ENCODE data around the gene GSN. TPM values are rescaled to one million over a fixed set of nuclear protein-coding genes. Genes with fewer than 3 reads are reported as not detected.
A peak's percentile ranks its signal among the peaks of the same experiment; 100 is the strongest.

Gene GSN
- total RNA-seq, 2 donors from 2014 or later = 3.5 to 5.8 TPM

- no peak for DNase-seq (ENCODE audit: low spot score in 2 of 2)
- Mint-ChIP-seq H3K27ac (no peak overlapping the region), H3K36me3 (no peaks in the 10 kb centered on the region), H3K9me3 (no peaks in the 10 kb centered on the region)
- no peak for ATAC-seq
Observed at GRCh38 chr9:121279776-121280388, 11.9 kb downstream of the GSN start.

GRCh38 chr9:121280715-121281613 is 13.0 kb downstream of the GSN start:
- ATAC-seq = no peak
- H3K36me3 Mint-ChIP-seq = no peaks in the 10 kb centered on the region
- no peak overlapping the region for H3K27ac Mint-ChIP-seq
- no peaks in the 10 kb centered on the region for H3K9me3 Mint-ChIP-seq
- DNase-seq (ENCODE audit: low spot score in 2 of 2) = no peak

GRCh38 chr9:121281614-121282276 is 13.8 kb downstream of the GSN start:
- peak in 1 of 2 donors; percentile 36 for ATAC-seq
- no peak for DNase-seq (ENCODE audit: low spot score in 2 of 2)
- Mint-ChIP-seq H3K27ac (no peak overlapping the region), H3K9me3 (no peaks in the 10 kb centered on the region), H3K36me3 (no peaks in the 10 kb centered on the region)

GRCh38 chr9:121282277-121283079 is 14.5 kb downstream of the GSN start:
- Mint-ChIP-seq H3K36me3 (no peaks in the 10 kb centered on the region), H3K27ac (peak overlapping the region in 1 of 2 donors; percentile 30), H3K9me3 (no peaks in the 10 kb centered on the region)
- ATAC-seq (no peak), DNase-seq (ENCODE audit: low spot score in 2 of 2) (no peak)

- DNase-seq (ENCODE audit: low spot score in 2 of 2) = no peak
- Mint-ChIP-seq H3K27ac (peak overlapping the region in 1 of 2 donors; percentile 30), H3K9me3 (no peaks in the 10 kb centered on the region), H3K36me3 (no peaks in the 10 kb centered on the region)
- no peak for ATAC-seq
Observed at GRCh38 chr9:121283080-121283398, 15.1 kb downstream of the GSN start.

GRCh38 chr9:121283856-121284732 is 16.1 kb downstream of the GSN start:
- no peak for DNase-seq (ENCODE audit: low spot score in 2 of 2)
- H3K9me3 Mint-ChIP-seq = no peaks in the 10 kb centered on the region
- no peaks in the 10 kb centered on the region for H3K36me3 Mint-ChIP-seq
- peak overlapping the region in 1 of 2 donors; percentile 47 for H3K27ac Mint-ChIP-seq
- ATAC-seq = no peak

- Mint-ChIP-seq H3K27ac (peak overlapping the region; percentile 18 to 47), H3K36me3 (no peaks in the 10 kb centered on the region), H3K9me3 (no peaks in the 10 kb centered on the region)
- no peak for DNase-seq (ENCODE audit: low spot score in 2 of 2)
- no peak for ATAC-seq
Observed at GRCh38 chr9:121284733-121285451, 16.9 kb downstream of the GSN start.

GRCh38 chr9:121285835-121286687 is 18.1 kb downstream of the GSN start:
- DNase-seq (ENCODE audit: low spot score in 2 of 2) (no peak), ATAC-seq (no peak)
- H3K27ac Mint-ChIP-seq = peak overlapping the region; percentile 65 to 74
- H3K9me3 Mint-ChIP-seq = no peaks in the 10 kb centered on the region
- H3K36me3 Mint-ChIP-seq = no peaks in the 10 kb centered on the region

GRCh38 chr9:121286688-121286972 is 18.7 kb downstream of the GSN start:
- Mint-ChIP-seq H3K9me3 (no peaks in the 10 kb centered on the region), H3K36me3 (no peaks in the 10 kb centered on the region), H3K27ac (peak overlapping the region in 1 of 2 donors; percentile 74)
- ATAC-seq (no peak), DNase-seq (ENCODE audit: low spot score in 2 of 2) (no peak)

- DNase-seq (ENCODE audit: low spot score in 2 of 2) (no peak), ATAC-seq (peak; percentile 58 to 71)
- no peaks in the 10 kb centered on the region for H3K9me3 Mint-ChIP-seq
Observed at GRCh38 chr9:121286973-121287741, 19.2 kb downstream of the GSN start.

GRCh38 chr9:121288673-121289025 is 20.7 kb downstream of the GSN start:
- no peaks in the 10 kb centered on the region for H3K9me3 Mint-ChIP-seq
- DNase-seq (ENCODE audit: low spot score in 2 of 2) = no peak
- H3K36me3 Mint-ChIP-seq = no peaks in the 10 kb centered on the region
- ATAC-seq = no peak
- H3K27ac Mint-ChIP-seq = peak overlapping the region in 1 of 2 donors; percentile 53

More at GRCh38 chr9:121286973-121287741, 19.2 kb downstream of the GSN start:
- peak overlapping the region in 1 of 2 donors; percentile 74 for H3K27ac Mint-ChIP-seq
- H3K36me3 Mint-ChIP-seq = no peaks in the 10 kb centered on the region

GRCh38 chr9:121289026-121289771 is 21.2 kb downstream of the GSN start:
- ATAC-seq = no peak
- Mint-ChIP-seq H3K36me3 (no peaks in the 10 kb centered on the region), H3K9me3 (no peaks in the 10 kb centered on the region), H3K27ac (peak overlapping the region in 1 of 2 donors; percentile 2)
- DNase-seq (ENCODE audit: low spot score in 2 of 2) = no peak

GRCh38 chr9:121289772-121290370 is 21.9 kb downstream of the GSN start:
- ATAC-seq = no peak
- Mint-ChIP-seq H3K27ac (peak overlapping the region in 1 of 2 donors; percentile 2), H3K9me3 (no peaks in the 10 kb centered on the region), H3K36me3 (no peaks in the 10 kb centered on the region)
- no peak for DNase-seq (ENCODE audit: low spot score in 2 of 2)

Measured in activated naive CD4-positive, alpha-beta T cell treated with anti-CD3 and anti-CD28 coated beads, Interleukin-2, amount 50 U/mL, for 72 hours (primary cell).